ENCODE data around the gene IFITM5.
A peak's percentile ranks its signal among the peaks of the same experiment; 100 is the strongest.
"Not testable (repeated sequence)": the region's sequence is repeated elsewhere in the genome, so short reads cannot be mapped to it uniquely, and the experiment has no call there.

The IFITM5 gene

GRCh38 chr11:328516-329100, 29.3 kb upstream of the IFITM5 start:
- intact Hi-C loops (cut with DNase I) = not testable (repeated sequence)
- DNase-seq = peak in 2 of 10 donors; percentile 12 to 14

DNA sequence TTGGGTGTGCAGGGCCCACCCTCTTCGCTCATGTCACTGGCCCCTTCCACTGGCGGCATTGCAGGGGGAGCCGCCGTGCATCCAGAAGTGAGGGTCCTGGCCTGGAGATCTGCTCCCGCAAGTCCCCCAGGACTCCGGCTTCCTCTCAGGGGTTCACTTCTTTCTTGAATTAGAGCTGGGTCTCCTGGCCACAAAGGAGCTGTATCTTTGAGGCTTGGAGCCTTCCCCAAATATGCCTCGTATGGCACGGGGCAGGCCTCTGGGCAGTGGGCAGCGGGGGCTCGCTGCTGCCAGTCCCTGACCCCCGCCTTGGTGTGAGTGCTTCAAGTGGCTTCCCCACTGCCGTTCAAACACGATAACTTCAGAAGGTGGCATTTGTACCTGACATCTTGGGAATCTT, 28.7 kb upstream of the IFITM5 start:
- intact Hi-C loops (cut with DNase I) = no loop called here
- peak in 2 of 10 donors; percentile 15 to 39 for DNase-seq

GRCh38 chr11:327581-327923, 28.2 kb upstream of the IFITM5 start:
- intact Hi-C loops (cut with DNase I) = no loop called here
- peak in 1 of 10 donors; percentile 82 for DNase-seq

DNA sequence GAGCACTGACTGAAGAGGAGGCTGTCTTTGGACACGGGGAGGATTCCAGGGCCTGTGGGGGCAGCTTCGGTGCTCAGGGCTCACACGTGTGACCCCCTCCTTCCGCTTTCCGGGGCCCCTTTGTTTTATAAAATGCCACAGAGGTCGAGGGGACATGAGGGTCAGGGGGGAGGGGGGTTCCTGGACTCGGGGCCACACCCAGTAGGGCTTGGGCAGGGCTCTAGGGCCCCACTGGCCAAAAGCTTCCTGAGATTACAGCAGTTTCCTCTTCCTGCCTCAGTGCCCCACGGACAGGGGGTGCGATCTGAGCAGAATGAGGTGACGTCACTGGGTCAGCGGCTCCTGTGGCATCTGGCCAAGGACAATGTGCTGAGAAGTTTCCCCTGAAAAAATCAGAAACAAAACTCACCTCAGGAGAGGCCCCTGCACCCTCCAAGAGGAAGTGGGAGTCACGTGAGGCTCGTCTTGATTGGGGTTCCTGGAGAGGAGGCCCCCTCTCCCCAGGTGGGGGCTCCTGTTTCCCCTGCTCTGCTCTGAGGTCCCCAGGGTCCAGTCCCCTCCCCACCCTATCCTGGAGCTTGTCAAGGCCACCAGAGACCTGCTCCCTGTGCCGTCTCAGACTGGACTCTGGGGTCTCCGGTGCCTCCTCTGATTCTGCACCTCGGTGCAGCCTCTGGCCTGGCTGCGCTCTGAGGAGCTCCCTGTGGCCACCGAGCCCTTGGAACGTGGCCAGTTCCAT, 27.7 kb upstream of the IFITM5 start:
- intact Hi-C loops (cut with DNase I) = no loop called here
- peak in 8 of 10 donors; percentile 29 to 90 (median 46) for DNase-seq

DNA sequence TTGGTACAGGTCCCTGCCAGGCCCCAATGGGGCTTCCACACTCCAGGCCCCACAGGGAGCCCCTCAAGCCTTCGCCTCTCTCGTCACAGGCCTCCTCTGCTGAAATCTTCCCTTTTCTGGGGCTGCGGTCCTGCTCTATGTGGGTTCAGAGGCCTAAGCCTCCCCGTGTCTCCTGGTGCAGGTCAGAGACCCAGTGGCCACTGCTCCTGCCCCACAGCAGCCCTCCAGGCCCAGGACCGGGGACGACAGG, 27.2 kb upstream of the IFITM5 start:
- peak in 1 of 10 donors; percentile 70 for DNase-seq
- intact Hi-C loops (cut with DNase I) = no loop called here

DNA sequence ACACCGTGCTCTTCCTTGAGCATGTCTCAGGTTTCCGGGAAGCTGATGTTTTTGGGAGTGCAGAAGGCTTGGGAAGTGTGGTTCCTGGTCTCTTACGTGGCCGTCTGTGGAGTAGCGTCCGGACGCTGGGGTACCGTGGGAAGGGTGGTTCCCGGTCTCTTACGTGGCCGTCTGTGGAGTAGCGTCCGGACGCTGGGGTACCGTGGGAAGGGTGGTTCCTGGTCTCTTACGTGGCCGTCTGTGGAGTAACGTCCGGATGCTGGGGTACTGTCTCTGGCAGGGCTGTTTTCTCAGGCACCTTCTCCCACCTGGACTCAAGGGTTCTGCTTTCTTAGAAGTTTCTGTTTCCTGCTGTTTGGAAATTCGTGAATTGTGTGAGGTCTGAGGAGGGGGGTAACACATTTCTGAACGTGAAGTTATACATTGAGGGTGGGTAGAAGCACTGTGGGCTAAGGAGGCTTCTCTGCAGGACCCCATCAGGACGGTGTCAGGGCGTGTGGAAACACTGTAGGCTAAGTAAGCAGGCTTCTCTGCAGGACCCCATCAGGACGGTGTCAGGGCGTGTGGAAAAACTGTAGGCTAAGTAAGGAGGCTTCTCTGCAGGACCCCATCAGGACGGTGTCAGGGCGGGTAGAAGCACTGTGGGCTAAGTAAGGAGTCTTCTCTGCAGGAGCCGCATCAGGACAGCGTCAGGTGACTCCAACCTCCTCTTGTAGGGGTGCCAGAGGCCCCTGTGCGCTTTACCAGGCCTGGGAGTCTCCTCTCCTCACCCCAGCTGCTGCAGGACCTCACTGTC, 26.7 kb upstream of the IFITM5 start:
- intact Hi-C loops (cut with DNase I) = no loop called here
- peak in 2 of 10 donors; percentile 55 to 59 for DNase-seq

DNA sequence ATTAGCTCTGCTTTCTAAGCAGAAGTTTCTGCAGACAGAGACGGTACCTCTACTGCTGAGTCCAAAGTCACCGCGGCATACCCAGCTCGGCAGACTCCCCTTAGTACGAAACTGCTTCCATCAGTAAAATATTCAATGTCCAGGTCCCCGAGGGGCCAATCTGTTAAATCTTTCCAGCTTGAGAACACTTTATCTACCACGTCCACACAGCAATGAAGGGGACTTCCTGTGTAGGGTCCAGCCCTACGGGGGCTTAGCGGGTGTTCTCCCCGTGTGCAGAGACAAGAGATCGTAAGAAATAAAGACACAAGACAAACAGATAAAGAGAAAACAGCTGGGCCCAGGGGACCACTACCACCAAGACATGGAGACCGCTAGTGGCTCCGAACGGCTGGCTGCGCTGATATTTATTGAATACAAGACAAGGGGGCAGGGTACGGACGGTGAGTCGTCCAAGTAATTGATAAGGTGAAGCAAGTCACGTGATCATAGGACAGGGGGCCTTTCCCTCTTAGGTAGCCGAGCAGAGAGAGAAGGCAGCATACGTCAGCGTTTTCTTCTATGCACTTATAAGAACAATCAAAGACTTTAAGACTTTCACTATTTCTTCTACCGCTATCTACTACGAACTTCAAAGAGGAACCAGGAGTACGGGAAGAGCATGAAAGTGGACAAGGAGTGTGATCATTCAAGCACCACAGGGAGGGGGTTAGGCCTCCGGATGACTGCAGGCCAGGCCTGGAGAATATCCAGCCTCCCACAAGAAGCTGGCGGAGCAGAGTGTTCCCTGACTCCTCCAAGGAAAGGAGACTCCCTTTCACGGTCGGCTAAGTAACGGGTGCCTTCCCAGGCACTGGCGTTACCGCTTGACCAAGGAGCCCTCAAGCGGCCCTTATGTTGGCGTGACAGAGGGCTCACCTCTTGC, 25.5 kb upstream of the IFITM5 start:
- DNase-seq = peak in 3 of 10 donors; percentile 44 to 88 (median 66)
- intact Hi-C loops (cut with DNase I) = not testable (repeated sequence)

GRCh38 chr11:324156-324555, 24.8 kb upstream of the IFITM5 start:
- peak in 2 of 10 donors; percentile 56 to 66 for DNase-seq
- intact Hi-C loops (cut with DNase I) = no loop called here

GRCh38 chr11:319888-320273, 20.6 kb upstream of the IFITM5 start:
- intact Hi-C loops (cut with DNase I) = not testable (repeated sequence)
- DNase-seq = peak in 2 of 10 donors; percentile 54 to 56

- DNase-seq = peak in 2 of 10 donors; percentile 41 to 73
- intact Hi-C loops (cut with DNase I) = not testable (repeated sequence)
Observed at GRCh38 chr11:319121-319887, 20.0 kb upstream of the IFITM5 start.

- intact Hi-C loops (cut with DNase I) = not testable (repeated sequence)
- DNase-seq = peak in 2 of 10 donors; percentile 44 to 57
Observed at GRCh38 chr11:318405-319120, 19.2 kb upstream of the IFITM5 start.

DNA sequence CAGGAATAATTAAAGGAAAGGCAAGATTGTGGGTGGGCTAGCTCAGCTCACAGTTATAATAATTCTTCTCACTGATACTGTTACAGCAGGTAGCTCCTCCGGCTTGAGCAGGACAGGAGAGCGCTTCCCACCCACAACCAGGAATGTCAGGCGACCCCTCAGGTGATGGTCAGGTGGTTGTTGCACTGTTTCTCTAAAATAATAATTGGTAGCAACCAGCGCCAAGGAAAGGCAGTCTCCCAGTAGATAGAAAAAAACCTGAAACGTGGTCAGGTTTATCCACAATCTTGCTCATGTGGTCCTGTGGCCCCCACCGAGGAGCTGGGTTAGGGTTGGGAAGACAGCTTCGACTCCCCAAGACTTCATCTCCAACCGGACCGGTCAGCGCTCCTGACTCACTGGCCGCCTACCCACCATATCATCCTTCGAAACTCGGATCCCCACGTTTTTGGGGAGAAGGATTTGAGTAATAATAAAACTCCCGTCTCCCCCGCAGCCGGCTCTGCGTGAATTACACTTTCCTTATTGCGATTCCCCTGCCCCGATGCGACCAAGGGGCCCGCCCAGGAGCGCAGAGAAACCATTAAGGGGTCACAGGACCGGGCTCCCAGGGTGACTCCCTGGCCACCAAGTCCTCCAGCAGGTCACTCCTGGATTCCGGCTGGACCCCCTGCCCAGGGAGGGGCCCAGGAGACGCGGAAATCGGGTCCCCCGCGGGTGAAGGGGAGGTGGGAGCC, 18.5 kb upstream of the IFITM5 start:
- peak in 1 of 10 donors; percentile 10 for DNase-seq
- intact Hi-C loops (cut with DNase I) = not testable (repeated sequence)

GRCh38 chr11:316891-317301, 17.6 kb upstream of the IFITM5 start:
- intact Hi-C loops (cut with DNase I) = no loop called here
- no peak for DNase-seq

- intact Hi-C loops (cut with DNase I) = no loop called here
Observed at GRCh38 chr11:316031-316701, 16.8 kb upstream of the IFITM5 start.

DNA sequence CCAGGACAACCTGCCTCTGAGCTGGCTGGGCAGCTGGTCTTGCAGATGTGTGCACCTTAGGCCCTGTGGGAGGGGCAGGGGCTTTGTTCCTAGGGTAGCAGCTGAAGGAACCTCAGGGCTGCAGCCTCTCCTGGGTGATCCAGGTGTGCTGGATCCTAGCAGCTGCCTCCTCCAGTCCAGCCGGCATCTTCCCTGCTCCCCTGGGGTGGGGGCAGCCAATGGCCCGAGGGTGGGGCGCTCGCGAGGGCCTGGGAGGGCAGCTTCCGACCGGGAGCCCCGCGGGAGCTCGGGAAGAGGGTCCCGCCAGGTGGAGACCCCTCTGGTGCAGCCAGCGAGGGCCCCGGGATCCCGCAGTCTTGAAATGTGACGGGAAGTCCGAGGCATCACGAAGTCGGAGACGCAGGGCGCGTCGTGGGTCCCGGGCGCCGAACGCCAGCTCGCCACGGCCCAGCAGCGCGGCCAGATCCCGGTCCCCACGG, 16.2 kb upstream of the IFITM5 start:
- DNase-seq = peak in 3 of 10 donors; percentile 3 to 73 (median 66)
- intact Hi-C loops (cut with DNase I) = no loop called here

More at GRCh38 chr11:316031-316701, 16.8 kb upstream of the IFITM5 start:
- DNase-seq = peak in 4 of 10 donors; percentile 10 to 84 (median 61)

DNA sequence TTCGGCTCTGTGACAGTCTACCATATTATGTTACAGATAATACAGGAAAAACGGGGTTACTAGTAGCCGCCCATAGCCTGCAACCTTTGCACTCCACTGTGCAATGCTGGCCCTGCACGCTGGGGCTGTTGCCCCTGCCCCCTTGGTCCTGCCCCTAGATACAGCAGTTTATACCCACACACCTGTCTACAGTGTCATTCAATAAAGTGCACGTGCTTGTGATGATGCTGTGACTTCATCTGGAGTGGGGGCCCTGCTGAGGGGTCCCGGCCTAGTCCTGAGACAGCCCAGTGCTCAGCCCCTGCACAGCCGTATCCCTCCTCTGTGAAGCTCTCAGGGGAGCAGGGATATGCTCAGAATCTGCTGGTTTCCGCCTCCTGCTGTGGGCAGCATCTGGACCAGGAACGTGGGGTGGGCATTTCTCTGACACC, 15.7 kb upstream of the IFITM5 start:
- DNase-seq = peak in 2 of 10 donors; percentile 3 to 64
- intact Hi-C loops (cut with DNase I) = no loop called here

DNA sequence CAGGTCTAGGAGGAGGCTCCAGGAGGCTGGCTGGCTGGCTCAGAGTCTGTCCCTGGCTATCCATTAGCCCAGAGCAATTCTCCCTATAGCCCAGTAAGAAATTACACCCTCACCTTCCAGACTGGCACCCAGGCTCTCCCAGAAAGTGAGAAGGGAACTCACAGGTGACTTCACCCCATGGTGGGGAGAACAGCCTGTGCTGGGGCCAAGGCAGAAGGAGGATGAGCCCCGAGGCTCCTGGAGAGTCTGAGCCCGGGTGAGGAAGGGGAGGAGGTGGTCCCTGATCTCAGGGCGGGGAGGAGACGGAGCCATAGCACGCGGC, 15.2 kb upstream of the IFITM5 start:
- intact Hi-C loops (cut with DNase I) = not testable (repeated sequence)

More for the DNA sequence above, 15.2 kb upstream of the IFITM5 start:
- peak in 1 of 10 donors; percentile 42 for DNase-seq

Measured in posterior cingulate gyrus (tissue), 11 donors.